ENCODE measurements around the gene SMC6. TPM values are rescaled to one million over a fixed set of nuclear protein-coding genes. Genes with fewer than 3 reads are reported as not detected.

Gene SMC6
- total RNA-seq, 4 donors from 2014 or later, result 14.1 to 30.8 (median 24.6) TPM

DNA sequence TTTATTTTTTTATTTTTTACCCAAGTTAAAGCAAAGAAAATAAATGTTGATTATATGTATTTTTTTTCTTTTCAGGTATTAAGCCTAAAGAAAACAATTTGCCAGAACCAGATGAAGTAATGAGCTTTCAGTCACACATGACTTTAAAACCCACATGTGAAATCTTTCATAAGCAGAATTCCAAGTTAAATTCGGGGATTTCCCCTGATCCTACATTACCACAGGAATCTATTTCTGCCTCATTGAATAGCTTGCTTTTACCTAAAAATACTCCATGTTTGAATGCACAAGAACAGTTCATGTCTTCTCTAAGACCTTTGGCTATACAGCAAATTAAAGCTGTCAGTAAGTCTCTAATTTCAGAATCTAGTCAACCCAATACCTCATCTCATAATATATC, 26.9 kb upstream of the SMC6 start:
- H3K4me1 ChIP-seq, result peaks cover 0 to 4% (median 0%) of the 10 kb centered on the region in 4 donors
- H3K4me3 ChIP-seq, result no peak overlapping the region
- no peak for DNase-seq (ENCODE audit: low spot score in 2 of 2)
- H3K36me3 ChIP-seq, result no peaks in the 10 kb centered on the region
- TF ChIP-seq POLR2A (IDR thresholded peaks at IDR 0.05) (no peak), EP300 (IDR thresholded peaks at IDR 0.05) (no peak)
- TF ChIP-seq, protein P1, sequence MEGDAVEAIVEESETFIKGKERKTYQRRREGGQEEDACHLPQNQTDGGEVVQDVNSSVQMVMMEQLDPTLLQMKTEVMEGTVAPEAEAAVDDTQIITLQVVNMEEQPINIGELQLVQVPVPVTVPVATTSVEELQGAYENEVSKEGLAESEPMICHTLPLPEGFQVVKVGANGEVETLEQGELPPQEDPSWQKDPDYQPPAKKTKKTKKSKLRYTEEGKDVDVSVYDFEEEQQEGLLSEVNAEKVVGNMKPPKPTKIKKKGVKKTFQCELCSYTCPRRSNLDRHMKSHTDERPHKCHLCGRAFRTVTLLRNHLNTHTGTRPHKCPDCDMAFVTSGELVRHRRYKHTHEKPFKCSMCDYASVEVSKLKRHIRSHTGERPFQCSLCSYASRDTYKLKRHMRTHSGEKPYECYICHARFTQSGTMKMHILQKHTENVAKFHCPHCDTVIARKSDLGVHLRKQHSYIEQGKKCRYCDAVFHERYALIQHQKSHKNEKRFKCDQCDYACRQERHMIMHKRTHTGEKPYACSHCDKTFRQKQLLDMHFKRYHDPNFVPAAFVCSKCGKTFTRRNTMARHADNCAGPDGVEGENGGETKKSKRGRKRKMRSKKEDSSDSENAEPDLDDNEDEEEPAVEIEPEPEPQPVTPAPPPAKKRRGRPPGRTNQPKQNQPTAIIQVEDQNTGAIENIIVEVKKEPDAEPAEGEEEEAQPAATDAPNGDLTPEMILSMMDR (IDR thresholded peaks at IDR 0.05), result no peak
- H3K27ac ChIP-seq, result no peak overlapping the region
- no peaks in the 10 kb centered on the region for H3K27me3 ChIP-seq
- 52 to 60% methylated on average over 1 of the region's 1 CpG for WGBS, 2 donors
- H3K9me3 ChIP-seq, result no peaks in the 10 kb centered on the region

- no peak overlapping the region for H3K27ac ChIP-seq
- DNase-seq (ENCODE audit: low spot score in 2 of 2), result no peak
- no peaks in the 10 kb centered on the region for H3K9me3 ChIP-seq
- no peaks in the 10 kb centered on the region for H3K4me1 ChIP-seq
- no peak overlapping the region for H3K4me3 ChIP-seq
- H3K27me3 ChIP-seq, result no peaks in the 10 kb centered on the region
- 85 to 91% methylated on average over 2 of the region's 2 CpGs for WGBS, 2 donors
- H3K36me3 ChIP-seq, result no peaks in the 10 kb centered on the region
- TF ChIP-seq EP300 (IDR thresholded peaks at IDR 0.05) (no peak), POLR2A (IDR thresholded peaks at IDR 0.05) (no peak)
- TF ChIP-seq, protein P1 (IDR thresholded peaks at IDR 0.05), result no peak
These were observed 18.9 kb upstream of the SMC6 start for GRCh38 chr2:17772532-17772931.

GRCh38 chr2:17771956-17772355, 18.3 kb upstream of the SMC6 start:
- WGBS, 2 donors, result 88 to 96% methylated on average over 2 of the region's 2 CpGs
- H3K4me3 ChIP-seq, result no peak overlapping the region
- no peak for DNase-seq (ENCODE audit: low spot score in 2 of 2)
- H3K27me3 ChIP-seq, result no peaks in the 10 kb centered on the region
- H3K36me3 ChIP-seq, result no peaks in the 10 kb centered on the region
- no peak for TF ChIP-seq POLR2A (IDR thresholded peaks at IDR 0.05)
- no peak for TF ChIP-seq EP300 (IDR thresholded peaks at IDR 0.05)
- TF ChIP-seq, protein P1 (IDR thresholded peaks at IDR 0.05), result no peak
- H3K9me3 ChIP-seq, result no peaks in the 10 kb centered on the region
- H3K27ac ChIP-seq, result no peak overlapping the region
- H3K4me1 ChIP-seq, result no peaks in the 10 kb centered on the region

DNA sequence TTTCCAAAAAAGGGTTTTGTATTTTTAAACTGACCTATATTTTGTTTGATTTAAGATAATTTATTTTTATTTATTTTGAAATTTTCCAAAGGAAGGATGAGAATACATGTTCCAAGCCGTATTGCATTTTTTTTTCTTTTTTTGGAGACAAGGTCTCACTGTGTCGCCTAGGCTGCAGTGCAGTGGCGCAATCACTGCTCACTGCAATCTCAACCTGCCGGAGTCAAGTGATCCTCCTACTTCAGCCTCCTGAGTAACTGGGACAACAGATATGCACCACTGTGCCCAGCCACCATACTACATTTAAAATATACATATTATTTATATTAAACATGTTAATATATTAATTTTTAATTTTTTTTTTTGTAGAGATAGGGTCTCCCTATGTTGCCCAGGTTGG, 15.3 kb upstream of the SMC6 start:
- Histone ChIP-seq H3K4me1 (no peaks in the 10 kb centered on the region), H3K9me3 (no peaks in the 10 kb centered on the region), H3K27me3 (no peaks in the 10 kb centered on the region), H3K4me3 (no peak overlapping the region), H3K27ac (no peak overlapping the region), H3K36me3 (no peaks in the 10 kb centered on the region)
- no peak for DNase-seq (ENCODE audit: low spot score in 2 of 2)
- TF ChIP-seq, protein P1 (IDR thresholded peaks at IDR 0.05), result no peak
- no peak for TF ChIP-seq POLR2A (IDR thresholded peaks at IDR 0.05)
- 95 to 96% methylated on average over 4 of the region's 4 CpGs for WGBS, 2 donors

GRCh38 chr2:17765398-17765797, 11.8 kb upstream of the SMC6 start:
- Histone ChIP-seq H3K4me3 (no peak overlapping the region), H3K27ac (no peak overlapping the region), H3K9me3 (no peaks in the 10 kb centered on the region), H3K36me3 (no peaks in the 10 kb centered on the region), H3K4me1 (no peaks in the 10 kb centered on the region), H3K27me3 (no peaks in the 10 kb centered on the region)
- no peak for DNase-seq (ENCODE audit: low spot score in 2 of 2)
- TF ChIP-seq POLR2A (IDR thresholded peaks at IDR 0.05) (no peak), EP300 (IDR thresholded peaks at IDR 0.05) (no peak)
- TF ChIP-seq, protein P1 (IDR thresholded peaks at IDR 0.05), result no peak
- 65 to 67% methylated on average over 2 of the region's 2 CpGs for WGBS, 2 donors
